ENCODE results near the gene ABCA5. TPM values are rescaled to one million over a fixed set of nuclear protein-coding genes. Genes with fewer than 3 reads are reported as not detected.

Gene ABCA5
- total RNA-seq, 1 donor from 2014 or later: 11.6 TPM

- DNase-seq (ENCODE audit: low read depth) (no peak), FAIRE-seq (no peak)
- no peak overlapping the region for H3K4me3 ChIP-seq (ENCODE audit: low read depth, low read length)
- H3K27me3 ChIP-seq (ENCODE audit: control insufficient read depth, insufficient read depth, low read length): no peaks in the 10 kb centered on the region
- no peak for TF ChIP-seq CTCF (IDR thresholded peaks at IDR 0.05; ENCODE audit: insufficient read depth, low read length, severe bottlenecking)
- no peaks in the 10 kb centered on the region for H3K36me3 ChIP-seq (ENCODE audit: control insufficient read depth, insufficient read depth, low read length)
Observed at GRCh38 chr17:69250641-69251040, 76.3 kb downstream of the ABCA5 start.

GRCh38 chr17:69246726-69247375, 80.1 kb downstream of the ABCA5 start:
- TF ChIP-seq CTCF (IDR thresholded peaks at IDR 0.05; ENCODE audit: insufficient read depth, low read length, severe bottlenecking): peak; percentile 16
- H3K27me3 ChIP-seq (ENCODE audit: control insufficient read depth, insufficient read depth, low read length): no peaks in the 10 kb centered on the region
- peak; percentile 60 for DNase-seq (ENCODE audit: low read depth)
- no peak overlapping the region for H3K4me3 ChIP-seq (ENCODE audit: low read depth, low read length)
- FAIRE-seq: no peak
- no peaks in the 10 kb centered on the region for H3K36me3 ChIP-seq (ENCODE audit: control insufficient read depth, insufficient read depth, low read length)

DNA sequence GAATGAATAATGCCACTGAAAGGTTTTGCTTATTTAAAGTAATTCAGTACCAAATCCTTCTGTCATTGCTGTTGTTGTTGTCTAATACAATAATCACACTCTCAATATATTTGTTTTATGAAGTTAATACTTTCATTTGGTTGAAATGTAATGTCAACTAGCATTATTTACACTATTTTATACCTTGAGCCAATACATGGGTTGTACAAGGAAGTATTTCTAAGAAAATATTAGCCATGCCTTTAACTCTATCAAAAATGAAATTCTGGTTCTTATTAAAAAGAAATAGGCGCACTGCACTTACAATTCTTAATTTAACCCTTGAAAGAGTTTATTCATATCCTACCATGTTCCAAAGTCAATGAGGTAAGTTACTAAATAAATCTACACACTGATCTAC, 80.7 kb downstream of the ABCA5 start:
- TF ChIP-seq CTCF (IDR thresholded peaks at IDR 0.05; ENCODE audit: insufficient read depth, low read length, severe bottlenecking): no peak
- Histone ChIP-seq H3K27me3 (ENCODE audit: control insufficient read depth, insufficient read depth, low read length) (no peaks in the 10 kb centered on the region), H3K36me3 (ENCODE audit: control insufficient read depth, insufficient read depth, low read length) (no peaks in the 10 kb centered on the region), H3K4me3 (ENCODE audit: low read depth, low read length) (no peak overlapping the region)
- no peak for DNase-seq (ENCODE audit: low read depth)
- FAIRE-seq: no peak

DNA sequence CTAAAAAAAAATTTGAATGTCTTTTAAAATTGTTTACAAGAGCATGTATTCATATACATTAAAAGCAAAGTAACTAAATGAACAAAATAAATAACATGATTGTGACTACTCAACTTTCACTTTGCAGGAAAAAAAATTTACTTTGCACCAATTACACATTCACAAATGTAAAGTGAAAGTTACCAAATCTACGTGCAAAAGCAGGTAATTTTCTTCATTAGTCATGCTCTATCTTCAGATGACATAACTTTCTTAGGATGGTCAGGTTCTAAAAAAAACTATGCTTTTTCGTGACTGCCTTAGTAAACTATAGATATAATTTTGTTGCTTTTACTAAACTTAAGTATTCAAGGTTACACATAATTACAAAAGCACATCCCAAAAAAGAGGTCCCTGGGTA, 81.3 kb downstream of the ABCA5 start:
- no peak for FAIRE-seq
- H3K4me3 ChIP-seq (ENCODE audit: low read depth, low read length): no peak overlapping the region
- TF ChIP-seq CTCF (IDR thresholded peaks at IDR 0.05; ENCODE audit: insufficient read depth, low read length, severe bottlenecking): no peak
- peak; percentile 63 for DNase-seq (ENCODE audit: low read depth)
- no peaks in the 10 kb centered on the region for H3K36me3 ChIP-seq (ENCODE audit: control insufficient read depth, insufficient read depth, low read length)
- H3K27me3 ChIP-seq (ENCODE audit: control insufficient read depth, insufficient read depth, low read length): no peaks in the 10 kb centered on the region

GRCh38 chr17:69239611-69240600, 87.0 kb downstream of the ABCA5 start:
- no peak for DNase-seq (ENCODE audit: low read depth)
- no peak for FAIRE-seq

More at GRCh38 chr17:69239611-69240600, 87.0 kb downstream of the ABCA5 start:
- no peak for TF ChIP-seq CTCF (IDR thresholded peaks at IDR 0.05; ENCODE audit: insufficient read depth, low read length, severe bottlenecking)
- H3K27me3 ChIP-seq (ENCODE audit: control insufficient read depth, insufficient read depth, low read length): no peaks in the 10 kb centered on the region
- H3K36me3 ChIP-seq (ENCODE audit: control insufficient read depth, insufficient read depth, low read length): no peaks in the 10 kb centered on the region
- H3K4me3 ChIP-seq (ENCODE audit: low read depth, low read length): no peak overlapping the region
